Epithelial cell of prostate (primary cell): ENCODE results near the gene ST3GAL3.
"Not testable (repeated sequence)": the region's sequence is repeated elsewhere in the genome, so short reads cannot be mapped to it uniquely, and the experiment has no call there.

Experiments
- DNase-seq: peaks from one replicate; pipeline ENCODE4 v3.0.0-alpha.2; 2011; ENCODE audit warnings: low read depth, low spot score
- H3K27ac ChIP-seq: fragments of 450-650 bp; 2 replicates; pipeline ENCODE4 v1.5.1; 2017; ENCODE audit warnings: mild to moderate bottlenecking

ST3GAL3 gene

DNA sequence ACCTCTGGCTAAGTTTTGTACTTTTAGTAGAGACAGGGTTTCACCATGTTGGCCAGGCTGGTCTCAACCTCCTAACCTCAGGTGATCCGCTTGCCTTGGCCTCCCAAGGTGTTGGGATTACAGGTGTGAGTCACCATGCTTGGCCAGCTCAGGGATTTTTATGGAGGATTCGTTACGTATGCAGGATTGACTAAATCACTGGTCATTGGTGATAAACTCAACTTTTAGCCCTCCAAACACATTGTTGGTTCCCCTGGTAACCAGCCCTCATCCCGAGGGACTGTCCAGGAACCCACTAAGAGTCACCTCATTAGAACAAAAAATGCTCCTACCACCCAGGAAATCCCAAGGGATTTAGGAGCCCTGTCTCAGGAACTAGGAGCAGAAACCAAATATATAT is 40.4 kb downstream of the ST3GAL3 start:
- no peak for DNase-seq
- H3K27ac ChIP-seq = no peak overlapping the region

DNA sequence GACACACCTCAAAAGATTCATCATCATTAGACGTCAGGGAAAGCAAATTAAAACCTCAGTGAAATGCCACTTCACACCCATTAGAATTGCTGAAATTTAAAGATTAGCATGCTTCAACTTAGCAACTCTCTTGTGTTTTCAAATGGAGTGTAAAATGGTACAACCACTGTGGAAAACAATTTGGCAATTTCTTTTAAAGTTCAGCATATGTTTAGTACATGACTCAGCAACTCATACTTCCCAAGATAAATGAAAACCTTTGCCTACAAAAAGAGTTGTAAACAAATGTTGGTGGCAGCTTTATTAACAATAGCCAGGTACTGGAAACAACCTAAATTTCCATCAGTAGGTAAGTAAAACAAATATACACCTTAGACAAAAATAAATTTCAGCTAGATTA is 42.7 kb downstream of the ST3GAL3 start:
- no peak overlapping the region for H3K27ac ChIP-seq
- no peak for DNase-seq

DNA sequence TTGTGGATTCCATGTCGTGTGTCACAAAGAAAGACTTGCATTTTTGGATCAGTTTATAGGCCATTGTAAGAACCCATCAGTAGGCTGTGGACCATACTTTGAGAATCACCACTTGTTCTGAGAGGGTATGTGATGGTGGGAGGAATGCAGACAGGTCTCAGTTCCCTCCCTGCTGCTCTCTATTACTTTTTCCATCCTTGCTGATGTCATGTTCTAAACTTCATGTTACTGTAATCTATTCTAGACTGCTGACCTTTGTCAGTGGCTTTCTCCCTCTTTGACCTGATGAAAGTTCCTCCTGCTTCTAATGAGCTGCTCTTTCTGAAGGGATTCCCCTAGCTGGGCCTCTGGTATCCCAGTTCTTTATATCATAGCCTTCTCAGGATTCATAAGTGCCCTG is 46.1 kb downstream of the ST3GAL3 start:
- no peak overlapping the region for H3K27ac ChIP-seq
- no peak for DNase-seq

DNA sequence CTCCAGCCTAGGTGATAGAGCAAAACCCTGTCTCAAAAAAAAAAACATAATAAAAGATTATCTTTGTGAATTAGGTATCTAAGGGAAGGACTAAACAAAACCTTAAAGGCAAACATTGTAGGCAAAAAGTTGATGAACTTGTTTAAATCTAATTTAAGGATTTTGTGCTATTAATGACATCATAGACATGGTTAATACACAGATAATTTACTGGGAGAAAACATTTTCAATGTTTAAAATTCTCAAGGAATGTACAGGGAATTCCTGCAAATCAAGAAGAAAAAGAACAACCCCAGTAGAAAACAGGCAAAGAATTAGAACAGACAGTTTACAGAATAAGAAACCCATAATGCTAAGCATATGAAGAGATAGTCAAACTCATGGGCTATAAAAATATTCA is 47.6 kb downstream of the ST3GAL3 start:
- no peak overlapping the region for H3K27ac ChIP-seq
- DNase-seq = no peak

DNA sequence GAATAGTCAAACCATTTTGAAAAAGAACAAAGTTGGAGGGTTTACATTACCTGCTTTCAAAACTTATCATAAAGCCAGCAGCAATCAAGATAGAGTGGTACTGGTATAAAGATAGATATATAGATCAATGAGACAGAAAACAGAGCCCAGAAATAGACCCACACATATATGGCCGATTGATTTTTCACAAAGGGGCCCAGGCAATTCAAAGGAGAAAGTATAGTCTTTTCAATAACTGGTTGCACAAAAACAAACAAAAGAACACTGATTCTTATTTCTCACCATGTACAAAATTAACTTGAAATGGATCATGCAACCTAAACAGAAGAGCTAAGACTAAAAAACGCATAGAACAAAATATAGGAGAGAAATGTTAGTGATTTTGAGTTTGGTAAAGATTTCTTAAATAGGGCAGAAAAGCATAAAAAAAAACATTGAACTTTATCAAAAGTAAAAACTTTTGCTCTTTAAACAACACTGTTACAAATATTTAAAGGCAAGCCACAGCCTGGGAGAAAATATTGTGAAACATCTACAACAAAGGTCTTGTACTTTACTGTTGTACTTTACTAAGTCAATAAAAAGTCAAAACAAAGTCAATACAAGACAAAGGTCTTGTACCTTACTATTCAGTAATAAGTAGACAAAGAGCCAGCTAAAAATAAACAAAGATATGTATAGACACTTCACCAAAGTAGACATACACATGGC is 50.2 kb downstream of the ST3GAL3 start:
- no peak for DNase-seq
- H3K27ac ChIP-seq = no peak overlapping the region

DNA sequence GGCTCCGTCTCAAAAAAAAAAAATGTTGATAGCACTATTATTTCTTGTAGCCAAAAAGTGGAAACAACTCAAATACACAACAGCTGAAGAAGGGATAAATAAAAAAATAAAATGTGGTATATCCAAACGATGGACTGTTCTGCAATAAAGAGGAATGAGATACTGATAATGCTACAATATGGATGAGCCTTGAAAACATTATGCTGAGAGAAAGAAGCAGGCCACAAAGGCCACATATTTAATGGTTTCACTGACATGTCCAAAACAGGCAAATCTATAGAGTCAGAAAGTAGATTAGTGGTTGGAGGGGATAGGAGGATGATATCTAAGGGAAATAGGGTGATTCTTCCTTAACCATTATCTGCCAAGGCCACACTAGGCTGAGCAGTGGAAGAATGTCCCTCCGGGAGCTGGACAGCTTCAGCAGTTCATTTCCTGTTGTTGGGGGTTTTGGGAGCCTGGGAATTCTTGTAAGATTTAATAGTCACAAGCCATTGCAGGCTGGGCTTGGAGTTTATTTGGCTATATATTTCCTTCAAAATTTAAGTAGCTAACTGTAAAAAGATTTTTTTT is 53.5 kb downstream of the ST3GAL3 start:
- DNase-seq = no peak
- no peak overlapping the region for H3K27ac ChIP-seq

DNA sequence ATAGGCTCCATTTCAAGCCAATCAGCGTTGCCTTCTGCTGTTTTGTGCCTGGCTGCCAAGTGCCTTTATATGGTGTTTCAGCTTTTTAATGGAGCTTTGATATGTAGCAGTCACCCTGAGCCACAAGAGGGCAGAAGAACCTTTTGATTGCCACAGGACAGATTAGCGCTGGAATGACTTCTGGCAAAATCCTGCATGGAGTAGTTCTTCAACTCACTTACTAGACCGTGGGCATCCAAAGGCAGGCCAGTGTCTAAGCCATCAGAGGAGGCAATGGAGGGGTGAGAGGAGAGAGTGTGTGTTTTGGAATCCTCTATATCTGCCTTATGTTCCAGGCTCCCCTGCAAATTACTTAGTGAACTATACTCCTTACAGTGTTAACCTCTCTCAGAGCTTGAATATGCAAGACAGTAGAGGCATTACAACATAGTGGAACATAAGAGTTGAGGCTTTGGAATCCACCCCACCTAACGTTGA is 56.2 kb downstream of the ST3GAL3 start:
- peak overlapping the region; percentile 99 for H3K27ac ChIP-seq
- DNase-seq = peak; percentile 46

DNA sequence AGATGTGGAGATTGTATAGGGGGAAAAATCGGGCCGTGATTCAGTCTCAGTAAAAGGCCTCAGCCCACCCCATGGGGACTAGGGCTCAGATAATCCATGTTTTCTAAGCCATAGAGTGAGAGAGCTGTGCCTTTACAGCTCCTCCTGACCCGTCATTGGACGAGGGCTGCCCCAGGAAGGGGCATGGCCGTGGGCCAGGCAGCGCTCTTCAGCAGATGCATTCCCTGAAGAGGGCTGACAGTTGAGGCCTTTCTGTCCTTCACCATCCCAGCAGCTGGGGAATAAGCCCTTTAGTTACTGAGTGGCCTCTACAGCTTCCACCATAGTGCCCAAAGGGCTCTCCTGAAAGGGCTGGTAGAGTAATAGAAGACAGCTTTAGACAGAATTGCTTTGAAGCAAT is 57.2 kb downstream of the ST3GAL3 start:
- no peak for DNase-seq
- peak overlapping the region; percentile 99 for H3K27ac ChIP-seq

DNA sequence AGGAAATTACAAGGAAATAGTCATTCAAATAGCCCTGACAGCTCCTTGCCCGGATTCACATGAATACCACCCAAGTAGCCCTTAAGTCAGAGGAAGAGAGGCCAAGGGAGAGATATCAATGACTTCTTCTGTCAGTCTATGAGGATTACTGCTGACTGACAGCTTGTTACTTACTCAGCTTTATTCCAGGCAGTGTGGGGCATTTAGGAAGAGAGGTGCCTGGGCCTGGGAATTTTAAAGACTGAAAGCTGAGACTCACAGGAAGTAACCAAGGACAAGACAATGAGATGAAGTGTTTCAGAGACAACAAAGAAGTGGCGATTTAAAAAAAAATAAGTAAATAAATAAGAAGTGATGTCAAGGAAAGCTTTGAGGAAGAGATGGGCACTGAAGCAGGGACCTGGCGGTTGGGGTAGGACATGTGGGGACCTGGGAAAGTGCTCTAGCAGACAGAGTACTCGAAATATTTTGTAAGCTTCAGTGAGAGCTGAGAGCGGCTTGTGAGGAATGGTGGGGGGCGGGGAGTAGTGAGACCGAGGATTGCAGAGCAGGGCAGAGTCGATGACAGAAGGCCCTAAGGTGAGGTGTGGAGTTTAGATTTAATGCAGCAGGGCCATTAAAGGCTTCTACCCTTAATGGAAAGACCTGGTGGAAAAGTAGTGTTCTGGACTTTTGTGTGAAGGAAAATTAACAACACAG is 58.9 kb downstream of the ST3GAL3 start:
- H3K27ac ChIP-seq = peak overlapping the region; percentile 99
- no peak for DNase-seq

DNA sequence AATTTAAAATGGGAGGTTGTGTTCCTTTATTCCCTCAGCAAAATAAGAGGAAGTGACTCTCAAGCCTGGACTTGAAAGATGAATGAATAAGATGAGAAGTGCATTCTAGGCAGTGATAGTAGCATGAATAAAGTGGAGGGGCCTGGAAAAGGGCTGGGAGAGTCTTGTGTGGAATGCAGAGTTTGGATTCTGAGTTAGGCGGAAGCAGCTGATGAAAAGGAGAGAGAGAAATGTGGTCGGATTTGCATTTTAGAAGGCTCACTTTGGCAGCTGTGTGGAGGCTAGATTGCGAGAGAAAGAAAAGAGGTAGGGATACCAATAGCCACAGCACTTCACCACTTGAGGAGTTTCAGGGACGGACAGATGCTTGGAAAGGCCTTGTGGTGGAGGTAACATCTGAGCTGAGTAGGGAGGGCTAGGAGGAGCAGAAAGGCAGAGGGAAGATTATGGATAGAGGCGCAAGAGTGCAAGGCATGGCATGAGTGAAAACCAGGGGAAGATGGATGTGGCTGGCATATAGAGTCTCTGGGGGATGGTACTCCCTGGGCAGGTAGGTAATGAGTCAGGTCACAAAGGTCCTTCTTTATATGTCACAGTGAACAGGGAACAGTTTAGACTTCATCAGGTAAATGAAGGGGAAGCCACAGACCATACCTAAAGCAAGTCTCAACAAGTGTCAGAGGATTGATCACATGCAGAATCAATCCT is 59.6 kb downstream of the ST3GAL3 start:
- H3K27ac ChIP-seq = peak overlapping the region; percentile 99
- DNase-seq = peak; percentile 40

DNA sequence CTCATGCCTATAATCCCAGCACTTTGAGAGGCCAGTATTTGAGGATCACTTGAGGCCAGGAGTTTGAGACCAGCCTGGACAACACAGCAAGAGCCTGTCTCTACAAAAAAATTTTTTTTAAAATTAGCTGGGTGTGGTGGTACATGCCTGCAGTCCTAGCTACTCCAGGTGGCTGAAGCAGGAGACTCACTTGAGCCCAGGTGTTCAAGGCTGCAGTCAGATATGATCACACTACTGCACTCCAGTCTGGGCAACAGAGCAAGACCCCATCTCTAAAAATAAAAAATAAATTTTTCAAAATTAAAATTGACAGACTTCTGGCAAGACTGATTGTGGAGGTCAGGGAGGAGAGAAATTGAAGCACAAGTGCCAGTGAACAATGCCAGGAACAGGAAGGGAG is 60.8 kb downstream of the ST3GAL3 start:
- peak overlapping the region; percentile 99 for H3K27ac ChIP-seq
- DNase-seq = no peak

DNA sequence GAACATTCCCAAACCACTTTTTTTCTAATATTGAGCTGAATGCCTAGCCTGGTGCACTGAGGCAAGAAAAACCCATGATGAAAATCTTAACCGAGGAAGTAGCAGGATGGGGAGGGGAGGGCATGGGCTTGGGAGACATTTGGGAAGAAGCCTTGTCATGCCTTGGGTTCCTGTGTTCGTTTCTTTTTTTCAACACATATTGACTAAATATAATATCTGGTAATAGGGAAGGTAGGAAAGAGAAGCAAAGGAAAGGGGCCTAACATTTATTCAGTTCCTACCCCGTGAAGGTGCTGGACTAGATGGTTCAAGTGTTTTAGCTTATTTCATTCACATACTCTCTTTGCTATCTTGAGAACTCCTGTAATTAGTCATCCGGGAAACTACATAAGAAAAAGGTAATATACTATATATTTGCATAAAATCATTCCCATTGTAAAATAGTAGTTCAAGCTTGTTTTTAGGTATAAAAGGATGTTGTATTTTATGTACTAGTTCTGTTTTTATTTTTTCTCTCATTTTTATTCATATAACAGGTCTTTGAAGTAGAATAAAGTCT is 62.1 kb downstream of the ST3GAL3 start:
- H3K27ac ChIP-seq = no peak overlapping the region
- no peak for DNase-seq

DNA sequence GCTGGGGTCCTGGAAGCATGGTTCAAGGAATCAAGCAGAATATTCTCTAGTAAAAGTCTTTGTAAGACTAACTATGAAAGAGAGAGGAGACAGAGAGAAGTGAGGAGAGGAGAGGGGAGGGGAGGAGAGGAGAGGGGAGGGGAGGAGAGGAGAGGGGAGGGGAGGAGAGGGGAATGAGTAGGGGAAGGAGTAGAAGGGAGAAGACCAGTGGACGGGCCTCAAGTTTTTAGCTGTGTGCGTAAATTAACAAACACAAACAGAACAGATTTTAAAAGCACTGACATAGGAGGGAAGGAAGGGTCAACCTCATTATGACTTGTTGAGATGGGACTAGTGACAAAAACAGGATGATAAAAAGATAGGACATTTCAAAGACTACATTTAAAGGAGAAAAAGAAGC is 62.8 kb downstream of the ST3GAL3 start:
- no peak for DNase-seq
- no peak overlapping the region for H3K27ac ChIP-seq

DNA sequence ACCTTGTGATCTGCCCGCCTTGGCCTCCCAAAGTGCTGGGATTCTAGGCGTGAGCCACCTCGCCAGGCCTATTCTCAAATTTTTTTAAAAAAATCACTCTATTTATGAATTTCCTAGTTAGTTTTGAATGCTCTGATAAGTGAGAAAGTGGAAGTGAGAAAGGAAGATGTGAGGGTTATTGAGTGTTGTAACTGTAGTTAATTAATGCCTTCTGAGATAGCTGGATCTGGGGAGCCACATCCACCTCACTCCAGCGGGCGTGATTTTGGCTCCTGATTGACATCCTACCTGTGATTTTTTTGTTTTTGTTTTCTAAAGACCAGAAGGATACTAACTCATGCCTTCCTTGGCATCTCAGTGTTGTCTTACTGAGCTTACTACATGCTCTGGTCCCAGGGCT is 65.6 kb downstream of the ST3GAL3 start:
- DNase-seq = no peak
- no peak overlapping the region for H3K27ac ChIP-seq

DNA sequence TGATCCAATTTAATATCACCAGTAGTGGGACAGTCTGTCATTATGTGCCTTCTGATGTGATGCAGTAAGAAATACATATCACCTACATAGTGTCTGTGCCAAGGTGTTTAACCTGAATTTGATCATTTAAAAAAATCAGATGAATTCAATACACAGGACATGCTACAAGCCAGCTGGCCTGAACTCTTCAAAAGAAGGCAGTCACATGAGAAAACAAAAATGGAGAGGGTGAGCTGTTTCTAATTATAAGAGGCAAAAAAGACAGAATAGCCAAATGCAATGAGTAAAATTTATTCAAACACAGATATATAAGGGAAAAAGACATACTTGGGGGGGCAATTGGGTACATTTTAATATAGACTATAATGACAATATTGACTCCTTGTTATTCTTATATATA is 66.5 kb downstream of the ST3GAL3 start:
- peak overlapping the region; percentile 31 for H3K27ac ChIP-seq

DNA sequence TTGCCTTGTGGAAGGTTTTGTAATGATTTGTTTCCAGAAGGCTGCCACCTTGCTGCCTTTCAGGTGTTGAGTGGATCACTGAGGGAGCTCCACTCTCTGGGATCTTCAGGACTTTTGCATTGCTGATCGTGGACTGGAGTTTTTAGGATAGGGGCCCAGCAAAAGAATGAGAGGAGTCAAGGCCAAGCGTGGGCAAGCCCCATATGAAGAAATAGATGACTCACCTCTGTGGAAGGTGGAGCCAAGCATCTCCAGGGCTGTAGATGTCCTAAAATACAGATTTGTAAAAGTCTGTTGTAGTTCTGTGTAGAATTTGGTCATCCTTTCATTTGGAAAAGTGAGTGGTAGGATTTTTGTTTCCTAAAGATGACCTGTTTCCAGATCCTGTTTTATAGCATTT is 67.0 kb downstream of the ST3GAL3 start:
- H3K27ac ChIP-seq = peak overlapping the region; percentile 31

More for the DNA sequence above, 66.5 kb downstream of the ST3GAL3 start:
- DNase-seq = no peak

DNA sequence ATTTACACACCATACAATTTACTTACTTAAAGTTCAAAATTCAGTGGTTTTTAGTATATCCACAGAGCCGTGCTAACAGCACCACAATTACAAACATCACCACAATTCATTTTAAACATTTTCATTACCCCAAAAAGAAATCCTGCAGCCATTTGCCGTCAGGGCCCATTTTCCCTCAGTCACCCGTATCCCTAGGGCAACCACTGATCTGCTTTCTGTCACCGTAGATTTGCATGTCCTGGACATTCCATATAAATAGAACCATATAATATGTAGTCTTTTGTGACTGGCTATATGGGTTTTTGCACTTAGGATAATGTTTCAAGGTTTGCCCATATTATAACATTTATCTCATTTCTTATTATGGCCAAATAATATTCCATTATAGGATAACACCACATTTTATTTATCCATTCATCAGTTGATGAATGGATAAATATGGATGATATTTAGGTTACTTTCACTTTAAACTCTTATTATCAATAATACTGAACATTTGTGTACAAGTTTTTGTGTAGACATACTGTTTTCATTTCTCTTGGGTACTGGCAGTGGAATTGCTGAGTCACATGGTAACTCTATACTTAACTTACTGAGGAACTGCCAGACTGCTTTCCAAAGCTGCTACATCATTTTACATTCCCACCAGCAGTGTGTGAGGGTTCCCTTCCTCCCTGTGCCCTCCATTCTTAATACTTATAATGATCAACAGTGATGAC is 68.9 kb downstream of the ST3GAL3 start:
- DNase-seq = no peak
- no peak overlapping the region for H3K27ac ChIP-seq

More for the DNA sequence above, 67.0 kb downstream of the ST3GAL3 start:
- no peak for DNase-seq

DNA sequence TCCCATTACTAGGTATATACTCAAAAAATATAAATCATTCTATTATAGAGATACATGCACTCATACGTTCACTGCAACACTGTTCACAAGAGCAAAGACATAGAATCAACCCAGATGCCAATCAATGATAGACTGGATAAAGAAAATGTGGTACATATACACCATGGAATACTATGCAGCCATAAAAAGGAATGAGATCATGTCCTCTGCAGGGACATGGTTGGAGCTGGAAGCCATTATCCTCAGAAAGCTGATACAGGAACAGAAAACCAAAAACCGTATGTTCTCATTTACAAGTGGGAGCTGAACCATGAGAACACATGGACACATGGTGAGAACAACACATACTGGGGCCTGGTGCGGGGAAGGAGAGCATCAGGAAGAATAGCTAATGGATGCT is 70.6 kb downstream of the ST3GAL3 start:
- H3K27ac ChIP-seq, DNase-seq: not testable (repeated sequence)

DNA sequence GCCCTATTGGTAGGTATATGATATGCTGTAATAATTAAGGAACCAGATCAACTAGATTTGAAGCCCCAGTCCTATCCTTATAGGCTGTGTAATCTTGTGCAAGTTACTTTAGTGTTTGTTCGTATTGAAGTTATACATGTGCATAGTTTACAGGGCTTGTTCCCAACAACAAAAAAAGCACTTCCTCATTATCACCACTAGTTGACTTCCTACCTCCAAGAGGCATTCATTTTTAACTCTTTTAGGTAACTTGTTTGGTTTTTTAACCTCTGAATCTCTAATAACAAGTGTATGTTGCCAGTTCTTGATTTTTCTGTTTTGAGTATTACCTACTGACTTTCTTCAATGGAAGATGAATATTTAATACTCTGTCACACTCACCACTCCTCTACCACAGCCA is 71.9 kb downstream of the ST3GAL3 start:
- no peak for DNase-seq
- H3K27ac ChIP-seq = no peak overlapping the region
